ENCODE data around the gene TM4SF20.

Gene TM4SF20

GRCh38 chr2:227415538-227416424 lies 36.7 kb upstream of the TM4SF20 start:
- no peak for TF ChIP-seq CTCF (IDR thresholded peaks at IDR 0.05; ENCODE audit: control insufficient read depth, insufficient read depth, low read depth, low read length, missing control alignments)
- no peak for DNase-seq (ENCODE audit: low read depth)
- H3K4me3 ChIP-seq (ENCODE audit: control insufficient read depth, low read depth, low read length): no peak overlapping the region

GRCh38 chr2:227414846-227415245 lies 35.7 kb upstream of the TM4SF20 start:
- peak; percentile 51 for DNase-seq (ENCODE audit: low read depth)
- no peak for TF ChIP-seq CTCF (IDR thresholded peaks at IDR 0.05; ENCODE audit: control insufficient read depth, insufficient read depth, low read depth, low read length, missing control alignments)
- H3K4me3 ChIP-seq (ENCODE audit: control insufficient read depth, low read depth, low read length): no peak overlapping the region

GRCh38 chr2:227413371-227413770 lies 34.3 kb upstream of the TM4SF20 start:
- no peak overlapping the region for H3K4me3 ChIP-seq (ENCODE audit: control insufficient read depth, low read depth, low read length)
- no peak for TF ChIP-seq CTCF (IDR thresholded peaks at IDR 0.05; ENCODE audit: control insufficient read depth, insufficient read depth, low read depth, low read length, missing control alignments)
- no peak for DNase-seq (ENCODE audit: low read depth)

GRCh38 chr2:227412877-227413276 lies 33.8 kb upstream of the TM4SF20 start:
- H3K4me3 ChIP-seq (ENCODE audit: control insufficient read depth, low read depth, low read length): no peak overlapping the region
- no peak for TF ChIP-seq CTCF (IDR thresholded peaks at IDR 0.05; ENCODE audit: control insufficient read depth, insufficient read depth, low read depth, low read length, missing control alignments)
- no peak for DNase-seq (ENCODE audit: low read depth)

- TF ChIP-seq CTCF (IDR thresholded peaks at IDR 0.05; ENCODE audit: control insufficient read depth, insufficient read depth, low read depth, low read length, missing control alignments): no peak
- no peak overlapping the region for H3K4me3 ChIP-seq (ENCODE audit: control insufficient read depth, low read depth, low read length)
- DNase-seq (ENCODE audit: low read depth): no peak
Measured at GRCh38 chr2:227411990-227412350, 32.9 kb upstream of the TM4SF20 start.

- TF ChIP-seq CTCF (IDR thresholded peaks at IDR 0.05; ENCODE audit: control insufficient read depth, insufficient read depth, low read depth, low read length, missing control alignments): no peak
- no peak for DNase-seq (ENCODE audit: low read depth)
- H3K4me3 ChIP-seq (ENCODE audit: control insufficient read depth, low read depth, low read length): no peak overlapping the region
Measured at GRCh38 chr2:227411320-227411989, 32.3 kb upstream of the TM4SF20 start.

All from AG09309 (cell line).